H1 (cell line): ENCODE results near the gene NLRP10. TPM values are rescaled to one million over a fixed set of nuclear protein-coding genes. Genes with fewer than 3 reads are reported as not detected.

Source experiments
- CTCF ChIP-seq, 3 experiments: IDR thresholded peaks; 1 replicate in 2 of 3; 2 replicates in 1 of 3; pipeline versions ENCODE4 v1.5.1 to v1.6.1; 2011; ENCODE audit warnings: low read length in 3 of 3, mild to moderate bottlenecking in 3 of 3, inconsistent platforms in 2 of 3, low read depth in 1 of 3, moderate library complexity in 1 of 3; ENCODE audit not compliant: insufficient read depth in 1 of 3; ENCODE audit errors: control extremely low read depth in 1 of 3
- polyA plus RNA-seq, 7 experiments: library from polyadenylated mRNA; depleted of rRNA in 3 of 7; stranded (reverse) in 5 of 7; unstranded in 2 of 7; fragments of >200 nt in 5 of 7; fragments of 200-250 nt in 2 of 7; gene quantifications; 1 replicate in 5 of 7; 2 replicates in 1 of 7; 4 replicates in 1 of 7; pipeline versions ENCODE4 v1.2.1 to v1.2.3, GENCODE V29; 2011 to 2013; ENCODE audit warnings: missing spikeins in 2 of 7, mixed read lengths in 2 of 7
- total RNA-seq: library from RNA; stranded (reverse); fragmentation: NEBNext Ultra II Directional; extraction: Animal tissue kit (Norgen Biotek cat#: 25700); gene quantifications from 2 replicates; pipeline ENCODE4 v1.2.1, GENCODE V29; 2021

NLRP10 gene
- total and polyA plus RNA-seq, 2 of the 8 experiments (the other 6 are each of a cell fraction or from before 2014, with no cell fraction given): 0.71 TPM; not detected in 1

GRCh38 chr11:7982582-7983119, 17.4 kb upstream of the NLRP10 start (continued):
- no peak for TF ChIP-seq CTCF (IDR thresholded peaks at IDR 0.05; ENCODE audit: control extremely low read depth in 1 of 3, insufficient read depth in 1 of 3, low read depth in 1 of 3, low read length in 3 of 3)
